ENCODE data around the gene ENC1.

Gene ENC1

DNA sequence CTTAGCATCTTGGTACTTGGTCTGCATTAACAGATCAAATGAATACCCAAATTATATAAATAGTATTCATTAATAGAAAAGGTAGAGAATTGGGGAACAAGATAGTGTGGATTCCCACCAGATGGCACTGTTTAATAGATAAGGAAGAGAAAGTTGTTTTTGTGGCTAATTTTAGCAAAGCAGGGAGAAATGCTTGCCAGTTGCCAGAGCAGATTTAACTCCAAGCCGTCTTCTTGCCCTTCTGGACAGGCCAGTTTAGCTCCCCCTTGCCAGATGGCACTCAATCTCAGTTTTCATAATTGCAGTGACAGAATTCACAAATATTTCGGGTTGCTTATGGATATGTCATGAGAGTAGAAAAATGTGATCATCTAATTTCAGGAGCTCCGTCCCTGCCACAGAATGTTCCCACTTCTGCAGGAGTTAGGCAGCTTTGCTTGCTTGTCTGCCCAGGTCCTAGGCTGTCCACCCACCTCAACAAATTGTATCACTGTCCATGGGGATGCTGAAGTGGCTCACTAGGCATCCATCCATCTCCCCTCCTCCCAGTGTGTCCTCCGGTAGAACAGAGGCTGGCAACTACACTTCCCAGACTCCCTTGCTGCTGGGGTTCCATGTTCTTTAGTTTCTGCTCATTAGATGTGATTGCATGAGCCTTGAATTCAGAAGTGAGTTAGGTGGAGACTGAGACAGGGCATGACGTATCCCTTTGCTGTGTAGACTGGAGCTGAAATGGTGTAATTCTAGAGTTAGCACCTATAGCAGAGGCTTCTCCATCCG, 32.7 kb upstream of the ENC1 start:
- Histone ChIP-seq H3K9me3 (ENCODE audit: low read depth, low read length) (no peaks in the 10 kb centered on the region), H3K36me3 (ENCODE audit: insufficient read depth, low read length) (no peaks in the 10 kb centered on the region), H3K9ac (ENCODE audit: insufficient read length) (no peak overlapping the region), H3K4me3 (no peak overlapping the region), H3K27ac (no peak overlapping the region)
- DNase-seq (ENCODE audit: low read depth, low spot score): peak; percentile 52
- TF ChIP-seq POLR2AphosphoS5 (IDR thresholded peaks at IDR 0.05; ENCODE audit: borderline replicate concordance, low read depth, low read length) (no peak), FOXP2 (optimal IDR thresholded peaks at IDR 0.05; ENCODE audit: control extremely low read depth, extremely low read length, insufficient read depth) (no peak), EZH2 (IDR thresholded peaks at IDR 0.05) (no peak)

DNA sequence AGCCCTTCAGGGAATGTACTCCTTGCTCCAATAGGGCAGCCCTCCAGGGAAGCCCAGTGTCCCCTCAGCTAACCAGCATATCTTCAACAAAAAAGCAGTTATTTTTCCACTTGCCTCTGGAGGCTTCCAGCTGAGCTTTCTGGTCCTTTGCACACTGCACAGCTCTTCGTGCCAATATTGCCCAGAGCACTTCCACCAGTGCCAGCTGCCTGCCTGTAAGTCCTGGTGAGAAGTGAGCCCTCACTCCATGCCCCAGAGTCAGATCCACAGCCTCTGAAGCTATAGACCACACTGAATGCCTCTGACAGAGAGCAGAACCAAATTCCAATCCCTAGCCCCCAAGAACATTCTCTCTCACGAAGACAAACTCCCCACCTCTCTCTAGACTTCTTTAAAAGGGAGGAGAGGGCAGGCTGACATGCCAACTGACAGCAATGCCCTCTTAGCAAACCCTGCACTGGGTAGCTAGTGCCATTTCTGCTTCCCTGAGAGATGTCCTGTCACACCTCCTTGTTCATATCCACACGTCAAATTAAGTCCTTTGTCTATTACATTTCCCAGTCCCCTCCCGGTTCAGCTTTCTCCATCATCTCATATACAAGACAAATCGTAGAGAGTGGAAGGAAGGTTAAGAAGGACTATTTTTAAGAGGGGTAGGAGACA, 31.8 kb upstream of the ENC1 start:
- TF ChIP-seq FOXP2 (optimal IDR thresholded peaks at IDR 0.05; ENCODE audit: control extremely low read depth, extremely low read length, insufficient read depth) (no peak), EZH2 (IDR thresholded peaks at IDR 0.05) (no peak), POLR2AphosphoS5 (IDR thresholded peaks at IDR 0.05; ENCODE audit: borderline replicate concordance, low read depth, low read length) (no peak)
- no peak overlapping the region for H3K27ac ChIP-seq
- no peaks in the 10 kb centered on the region for H3K36me3 ChIP-seq (ENCODE audit: insufficient read depth, low read length)
- no peak overlapping the region for H3K4me3 ChIP-seq
- H3K9ac ChIP-seq (ENCODE audit: insufficient read length): no peak overlapping the region
- no peaks in the 10 kb centered on the region for H3K9me3 ChIP-seq (ENCODE audit: low read depth, low read length)
- DNase-seq (ENCODE audit: low read depth, low spot score): no peak

DNA sequence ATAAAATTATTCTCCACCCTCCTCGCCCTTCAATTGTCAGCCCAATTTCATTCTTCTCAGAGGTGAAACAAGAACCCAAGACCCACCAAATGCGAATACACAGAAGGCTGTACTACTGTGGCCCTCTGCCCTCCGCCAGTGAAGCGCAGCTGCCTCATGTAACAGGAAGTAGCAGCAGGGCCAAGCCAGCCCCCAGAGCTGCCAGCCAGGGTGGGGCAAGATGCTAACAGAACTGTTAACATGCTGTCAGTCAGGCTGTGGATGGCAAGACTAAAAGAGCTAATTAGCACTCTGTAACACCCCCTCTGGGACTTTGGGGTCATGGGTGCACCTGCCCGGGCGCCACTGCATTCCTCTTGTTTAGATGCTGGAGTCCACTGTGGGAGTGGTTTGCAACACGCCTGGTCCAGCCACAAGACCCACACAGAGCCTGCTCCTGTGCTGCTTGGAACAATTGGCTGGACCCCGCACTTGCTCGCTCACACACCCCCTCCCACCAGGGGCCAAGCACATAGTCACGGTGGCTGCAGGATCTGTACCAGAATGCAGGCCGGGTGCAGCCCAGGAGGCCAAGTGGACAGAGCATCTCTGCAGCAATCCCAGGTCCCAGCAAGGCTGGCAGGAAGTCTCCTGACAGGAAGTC, 30.0 kb upstream of the ENC1 start:
- Histone ChIP-seq H3K9ac (ENCODE audit: insufficient read length) (no peak overlapping the region), H3K9me3 (ENCODE audit: low read depth, low read length) (no peaks in the 10 kb centered on the region), H3K4me3 (no peak overlapping the region), H3K36me3 (ENCODE audit: insufficient read depth, low read length) (no peaks in the 10 kb centered on the region), H3K27ac (no peak overlapping the region)
- TF ChIP-seq EZH2 (IDR thresholded peaks at IDR 0.05) (no peak), POLR2AphosphoS5 (IDR thresholded peaks at IDR 0.05; ENCODE audit: borderline replicate concordance, low read depth, low read length) (no peak), FOXP2 (optimal IDR thresholded peaks at IDR 0.05; ENCODE audit: control extremely low read depth, extremely low read length, insufficient read depth) (no peak)
- no peak for DNase-seq (ENCODE audit: low read depth, low spot score)

DNA sequence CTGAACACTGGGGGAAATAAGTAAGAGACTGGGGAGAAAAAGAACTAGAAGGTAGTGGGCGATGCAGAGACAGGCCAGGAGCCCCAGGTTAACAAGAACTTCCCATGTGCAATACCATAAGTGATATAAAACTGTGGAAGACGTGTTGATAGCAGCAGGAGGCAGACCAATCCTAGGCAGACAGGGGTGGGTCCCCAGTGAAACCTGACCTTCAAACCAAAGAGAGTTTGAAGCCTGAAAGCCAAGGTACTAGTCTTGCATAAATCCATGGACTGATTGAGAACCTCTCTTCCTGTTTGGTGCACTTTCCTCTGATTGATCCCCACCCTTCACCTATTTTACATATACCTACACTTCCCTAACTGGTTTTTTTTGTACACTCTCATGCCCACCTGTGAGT, 29.3 kb upstream of the ENC1 start:
- no peak overlapping the region for H3K9ac ChIP-seq (ENCODE audit: insufficient read length)
- TF ChIP-seq FOXP2 (optimal IDR thresholded peaks at IDR 0.05; ENCODE audit: control extremely low read depth, extremely low read length, insufficient read depth) (no peak), POLR2AphosphoS5 (IDR thresholded peaks at IDR 0.05; ENCODE audit: borderline replicate concordance, low read depth, low read length) (no peak), EZH2 (IDR thresholded peaks at IDR 0.05) (no peak)
- no peaks in the 10 kb centered on the region for H3K9me3 ChIP-seq (ENCODE audit: low read depth, low read length)
- no peak for DNase-seq (ENCODE audit: low read depth, low spot score)
- H3K36me3 ChIP-seq (ENCODE audit: insufficient read depth, low read length): no peaks in the 10 kb centered on the region
- no peak overlapping the region for H3K4me3 ChIP-seq
- H3K27ac ChIP-seq: no peak overlapping the region

DNA sequence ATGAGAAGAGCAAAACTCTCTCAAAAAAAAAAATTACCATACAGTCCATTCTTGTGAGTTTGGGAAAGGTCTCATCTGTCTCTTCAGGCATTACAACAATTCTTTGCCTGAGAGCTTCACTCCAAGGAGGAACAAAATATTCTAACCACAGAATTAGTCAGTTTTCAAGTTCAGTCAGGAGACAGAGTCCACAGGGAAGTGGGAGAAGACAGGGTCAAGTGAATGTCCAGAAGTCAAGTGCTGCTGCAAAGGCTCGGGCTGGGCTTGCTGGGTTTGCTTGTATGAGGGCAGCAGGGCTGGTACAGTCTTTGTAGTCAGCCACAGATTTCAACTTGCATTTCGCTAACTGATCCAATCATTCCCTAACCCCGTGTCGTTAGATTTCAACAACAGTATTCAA, 26.9 kb upstream of the ENC1 start:
- H3K9ac ChIP-seq (ENCODE audit: insufficient read length): no peak overlapping the region
- DNase-seq (ENCODE audit: low read depth, low spot score): no peak
- TF ChIP-seq FOXP2 (optimal IDR thresholded peaks at IDR 0.05; ENCODE audit: control extremely low read depth, extremely low read length, insufficient read depth) (no peak), EZH2 (IDR thresholded peaks at IDR 0.05) (no peak), POLR2AphosphoS5 (IDR thresholded peaks at IDR 0.05; ENCODE audit: borderline replicate concordance, low read depth, low read length) (no peak)
- no peak overlapping the region for H3K4me3 ChIP-seq
- H3K36me3 ChIP-seq (ENCODE audit: insufficient read depth, low read length): no peaks in the 10 kb centered on the region
- H3K9me3 ChIP-seq (ENCODE audit: low read depth, low read length): no peaks in the 10 kb centered on the region
- no peak overlapping the region for H3K27ac ChIP-seq

DNA sequence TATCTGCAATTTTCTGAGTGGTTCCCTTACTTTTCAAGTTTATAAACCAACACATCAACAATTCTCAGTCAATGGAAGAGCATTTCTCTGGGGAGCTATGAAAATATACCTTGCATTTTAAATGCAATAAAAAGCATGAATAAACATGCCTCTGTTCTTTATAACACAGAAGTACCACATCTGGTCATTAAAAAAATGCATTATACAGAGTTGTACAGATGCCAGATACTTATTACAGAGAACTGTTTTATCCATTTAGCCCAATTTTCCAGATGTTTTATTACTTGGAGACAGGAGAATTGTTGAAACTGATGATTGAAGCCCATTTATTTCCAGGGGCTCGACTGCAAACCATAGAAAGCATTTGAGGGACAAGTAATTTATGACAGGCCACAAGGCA, 25.3 kb upstream of the ENC1 start:
- no peaks in the 10 kb centered on the region for H3K9me3 ChIP-seq (ENCODE audit: low read depth, low read length)
- TF ChIP-seq EZH2 (IDR thresholded peaks at IDR 0.05) (no peak), POLR2AphosphoS5 (IDR thresholded peaks at IDR 0.05; ENCODE audit: borderline replicate concordance, low read depth, low read length) (no peak), FOXP2 (optimal IDR thresholded peaks at IDR 0.05; ENCODE audit: control extremely low read depth, extremely low read length, insufficient read depth) (no peak)

DNA sequence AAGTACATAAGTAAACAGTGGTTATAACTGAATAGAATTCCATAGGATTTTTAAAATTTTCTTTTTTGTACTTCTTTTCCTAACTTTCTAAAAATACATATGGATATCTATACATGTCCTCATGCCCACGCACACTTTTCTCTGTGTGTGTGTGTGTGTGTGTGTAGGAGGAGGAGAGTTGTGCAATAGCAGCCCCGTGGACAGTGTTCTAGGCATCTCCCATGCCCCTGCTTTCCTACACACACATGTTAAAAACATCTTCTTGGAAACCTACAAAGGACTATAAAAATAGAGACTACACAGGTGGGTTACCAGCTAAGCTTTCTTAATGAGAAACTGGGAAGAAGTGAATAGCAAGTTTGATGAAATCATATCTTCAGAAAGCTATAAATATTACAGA, 24.7 kb upstream of the ENC1 start:
- Histone ChIP-seq H3K36me3 (ENCODE audit: insufficient read depth, low read length) (no peaks in the 10 kb centered on the region), H3K9me3 (ENCODE audit: low read depth, low read length) (no peaks in the 10 kb centered on the region), H3K9ac (ENCODE audit: insufficient read length) (no peak overlapping the region), H3K27ac (no peak overlapping the region), H3K4me3 (no peak overlapping the region)
- TF ChIP-seq EZH2 (IDR thresholded peaks at IDR 0.05): no peak
- no peak for TF ChIP-seq POLR2AphosphoS5 (IDR thresholded peaks at IDR 0.05; ENCODE audit: borderline replicate concordance, low read depth, low read length)
- DNase-seq (ENCODE audit: low read depth, low spot score): no peak

More for the DNA sequence above, 25.3 kb upstream of the ENC1 start:
- H3K27ac ChIP-seq: no peak overlapping the region
- H3K36me3 ChIP-seq (ENCODE audit: insufficient read depth, low read length): no peaks in the 10 kb centered on the region
- no peak overlapping the region for H3K4me3 ChIP-seq
- peak; percentile 22 for DNase-seq (ENCODE audit: low read depth, low spot score)
- no peak overlapping the region for H3K9ac ChIP-seq (ENCODE audit: insufficient read length)

DNA sequence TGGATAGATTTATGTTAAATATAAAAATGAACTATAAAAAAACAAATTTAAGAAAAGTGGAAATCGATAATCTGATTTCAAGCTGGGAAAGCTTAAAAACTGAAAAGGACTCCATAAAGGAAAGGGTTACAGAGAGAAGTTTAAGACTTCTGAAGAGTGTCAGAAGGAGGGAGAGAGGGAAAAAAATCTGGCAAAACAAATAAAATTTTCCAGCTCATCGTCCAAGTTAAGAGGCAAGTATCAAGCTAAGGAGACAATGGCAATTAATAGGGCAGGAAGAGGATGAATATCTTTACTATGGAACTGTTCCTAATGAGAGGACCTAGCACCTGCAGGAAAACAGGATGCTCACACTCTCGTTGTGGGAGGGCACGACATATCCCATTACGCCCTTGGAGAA, 24.0 kb upstream of the ENC1 start:
- H3K27ac ChIP-seq: no peak overlapping the region
- DNase-seq (ENCODE audit: low read depth, low spot score): no peak
- no peak overlapping the region for H3K4me3 ChIP-seq
- no peak for TF ChIP-seq POLR2AphosphoS5 (IDR thresholded peaks at IDR 0.05; ENCODE audit: borderline replicate concordance, low read depth, low read length)
- TF ChIP-seq FOXP2 (optimal IDR thresholded peaks at IDR 0.05; ENCODE audit: control extremely low read depth, extremely low read length, insufficient read depth): no peak
- TF ChIP-seq EZH2 (IDR thresholded peaks at IDR 0.05): no peak
- no peaks in the 10 kb centered on the region for H3K9me3 ChIP-seq (ENCODE audit: low read depth, low read length)
- no peaks in the 10 kb centered on the region for H3K36me3 ChIP-seq (ENCODE audit: insufficient read depth, low read length)
- H3K9ac ChIP-seq (ENCODE audit: insufficient read length): no peak overlapping the region
